Hepatocyte (in vitro differentiated cells): ENCODE data around the gene TSPAN16.
A peak's percentile ranks its signal among the peaks of the same experiment; 100 is the strongest.

Source experiments
- EZH2 ChIP-seq: fragments of 200-600 bp; sonication (generic); IDR thresholded peaks from 2 replicates; pipeline ENCODE4 v1.6.1; 2016; ENCODE audit warnings: antibody characterized with exemption, mild to moderate bottlenecking, borderline replicate concordance
- EZH2phosphoT487 ChIP-seq: fragments of 200-600 bp; sonication (generic); IDR thresholded peaks from one replicate; pipeline ENCODE4 v1.6.1; 2018; ENCODE audit warnings: antibody characterized with exemption, mild to moderate bottlenecking, low read depth, moderate library complexity; ENCODE audit not compliant: unreplicated experiment, severe bottlenecking
- TF ChIP-seq, protein P1 (sequence below): fragments of 200-600 bp; sonication (generic); IDR thresholded peaks from 2 replicates; pipeline ENCODE4 v1.5.1; 2016; ENCODE audit warnings: antibody characterized with exemption, mild to moderate bottlenecking; ENCODE audit not compliant: poor library complexity

DNA sequence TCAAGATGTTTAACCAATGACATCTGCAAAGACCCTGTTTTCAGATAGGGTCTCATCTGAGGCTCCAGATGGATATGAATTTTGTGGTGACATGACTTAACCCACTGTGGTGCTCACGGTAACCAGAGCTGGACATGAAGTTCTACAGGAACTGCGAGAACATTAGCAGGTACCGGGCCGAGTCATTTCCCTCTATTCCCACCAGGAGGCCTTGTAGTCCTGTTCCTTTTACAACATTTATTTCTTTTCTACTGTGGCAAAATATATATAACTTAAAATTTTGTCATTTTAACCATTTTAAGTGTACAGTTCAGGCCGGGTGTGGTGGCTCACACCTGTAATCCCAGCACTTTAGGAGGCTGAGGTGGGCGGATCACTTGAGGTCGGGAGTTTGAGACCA lies 7.6 kb upstream of the TSPAN16 start:
- TF ChIP-seq, protein P1, sequence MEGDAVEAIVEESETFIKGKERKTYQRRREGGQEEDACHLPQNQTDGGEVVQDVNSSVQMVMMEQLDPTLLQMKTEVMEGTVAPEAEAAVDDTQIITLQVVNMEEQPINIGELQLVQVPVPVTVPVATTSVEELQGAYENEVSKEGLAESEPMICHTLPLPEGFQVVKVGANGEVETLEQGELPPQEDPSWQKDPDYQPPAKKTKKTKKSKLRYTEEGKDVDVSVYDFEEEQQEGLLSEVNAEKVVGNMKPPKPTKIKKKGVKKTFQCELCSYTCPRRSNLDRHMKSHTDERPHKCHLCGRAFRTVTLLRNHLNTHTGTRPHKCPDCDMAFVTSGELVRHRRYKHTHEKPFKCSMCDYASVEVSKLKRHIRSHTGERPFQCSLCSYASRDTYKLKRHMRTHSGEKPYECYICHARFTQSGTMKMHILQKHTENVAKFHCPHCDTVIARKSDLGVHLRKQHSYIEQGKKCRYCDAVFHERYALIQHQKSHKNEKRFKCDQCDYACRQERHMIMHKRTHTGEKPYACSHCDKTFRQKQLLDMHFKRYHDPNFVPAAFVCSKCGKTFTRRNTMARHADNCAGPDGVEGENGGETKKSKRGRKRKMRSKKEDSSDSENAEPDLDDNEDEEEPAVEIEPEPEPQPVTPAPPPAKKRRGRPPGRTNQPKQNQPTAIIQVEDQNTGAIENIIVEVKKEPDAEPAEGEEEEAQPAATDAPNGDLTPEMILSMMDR, result peak; percentile 38
- TF ChIP-seq EZH2 (no peak), EZH2phosphoT487 (no peak)
